Measurements from ENCODE around the gene CFAP45. TPM values are rescaled to one million over a fixed set of nuclear protein-coding genes. Genes with fewer than 3 reads are reported as not detected.

The CFAP45 gene
- total RNA-seq, 1 experiment from 2014 or later, result 0.40 TPM

DNA sequence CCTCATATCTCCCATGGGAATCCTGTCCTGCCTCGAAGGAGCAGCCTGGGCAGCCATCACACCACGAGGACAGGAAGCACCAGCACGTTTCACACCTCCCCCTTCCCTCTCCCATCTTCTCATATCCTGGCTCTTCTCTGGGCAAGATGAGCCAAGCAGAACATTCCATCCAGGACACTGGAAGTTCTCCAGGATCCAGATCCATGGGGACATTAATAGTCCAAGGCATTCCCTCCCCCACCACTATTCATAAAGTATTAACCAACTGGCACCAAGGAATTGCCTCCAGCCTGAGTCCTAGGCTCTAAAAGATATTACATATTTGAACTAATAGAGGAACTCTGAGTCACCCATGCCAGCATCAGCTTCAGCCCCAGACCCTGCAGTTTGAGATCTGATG lies 64.6 kb downstream of the CFAP45 start:
- ChIA-PET CTCF (interaction anchor here (1.2 to 7.1 kb wide), 5 partner anchors 11 to 172 kb away, joined by 4 to 54 read pairs (median 8); no protein-coding TSS in a partner anchor), POLR2A (no interaction called here)
- H3K27me3 Mint-ChIP-seq (ENCODE audit: insufficient read depth, unreplicated experiment), result no peaks in the 10 kb centered on the region
- TF ChIP-seq, protein P1, sequence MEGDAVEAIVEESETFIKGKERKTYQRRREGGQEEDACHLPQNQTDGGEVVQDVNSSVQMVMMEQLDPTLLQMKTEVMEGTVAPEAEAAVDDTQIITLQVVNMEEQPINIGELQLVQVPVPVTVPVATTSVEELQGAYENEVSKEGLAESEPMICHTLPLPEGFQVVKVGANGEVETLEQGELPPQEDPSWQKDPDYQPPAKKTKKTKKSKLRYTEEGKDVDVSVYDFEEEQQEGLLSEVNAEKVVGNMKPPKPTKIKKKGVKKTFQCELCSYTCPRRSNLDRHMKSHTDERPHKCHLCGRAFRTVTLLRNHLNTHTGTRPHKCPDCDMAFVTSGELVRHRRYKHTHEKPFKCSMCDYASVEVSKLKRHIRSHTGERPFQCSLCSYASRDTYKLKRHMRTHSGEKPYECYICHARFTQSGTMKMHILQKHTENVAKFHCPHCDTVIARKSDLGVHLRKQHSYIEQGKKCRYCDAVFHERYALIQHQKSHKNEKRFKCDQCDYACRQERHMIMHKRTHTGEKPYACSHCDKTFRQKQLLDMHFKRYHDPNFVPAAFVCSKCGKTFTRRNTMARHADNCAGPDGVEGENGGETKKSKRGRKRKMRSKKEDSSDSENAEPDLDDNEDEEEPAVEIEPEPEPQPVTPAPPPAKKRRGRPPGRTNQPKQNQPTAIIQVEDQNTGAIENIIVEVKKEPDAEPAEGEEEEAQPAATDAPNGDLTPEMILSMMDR (IDR thresholded peaks at IDR 0.05; ENCODE audit: unreplicated experiment), result no peak
- BruUV-seq (replicated peaks), result no TSS peak
- no peak overlapping the region for H3K4me3 Mint-ChIP-seq (ENCODE audit: unreplicated experiment)
- peaks cover 5% of the 10 kb centered on the region for H3K4me1 Mint-ChIP-seq (ENCODE audit: insufficient read depth, unreplicated experiment)
- H3K36me3 Mint-ChIP-seq (ENCODE audit: insufficient read depth, unreplicated experiment), result no peaks in the 10 kb centered on the region
- intact Hi-C loops (cut with micrococcal nuclease), result no loop called here
- no peaks in the 10 kb centered on the region for H3K9me3 Mint-ChIP-seq (ENCODE audit: unreplicated experiment)
- DNase-seq (ENCODE audit: unreplicated experiment), result no peak
- H3K27ac Mint-ChIP-seq (ENCODE audit: low read depth, unreplicated experiment), result no peak overlapping the region

DNA sequence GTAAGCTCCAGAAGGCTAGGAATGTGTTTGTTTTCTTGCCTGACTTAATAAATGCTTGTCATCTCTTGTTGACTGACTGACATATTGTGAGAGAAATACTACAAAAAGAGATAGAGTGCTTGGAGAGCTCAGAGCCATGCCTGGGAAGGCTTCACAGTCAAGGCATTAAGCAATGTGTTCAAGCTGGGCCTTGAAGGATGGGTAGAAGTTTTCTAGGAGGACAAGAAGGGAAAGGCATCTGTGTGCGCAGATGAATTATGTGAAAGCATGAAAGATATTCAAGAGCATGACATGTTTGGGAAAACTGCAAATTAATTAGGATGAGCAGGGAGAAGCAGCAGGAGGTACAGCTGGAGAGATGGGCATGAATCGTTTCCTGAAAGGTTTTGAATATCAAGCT lies 67.7 kb downstream of the CFAP45 start:
- CTCF ChIA-PET, result interaction anchor here (1.0 to 7.1 kb wide), 8 partner anchors 9 to 699 kb away, joined by 3 to 54 read pairs (median 4); no protein-coding TSS in a partner anchor
- TF ChIP-seq, protein P1 (IDR thresholded peaks at IDR 0.05; ENCODE audit: unreplicated experiment), result no peak
- H3K27me3 Mint-ChIP-seq (ENCODE audit: insufficient read depth, unreplicated experiment), result no peaks in the 10 kb centered on the region
- peaks cover 5% of the 10 kb centered on the region for H3K4me1 Mint-ChIP-seq (ENCODE audit: insufficient read depth, unreplicated experiment)
- H3K27ac Mint-ChIP-seq (ENCODE audit: low read depth, unreplicated experiment), result no peak overlapping the region
- POLR2A ChIA-PET, result interaction anchor here (0.7 to 1.6 kb wide), 4 partner anchors 9 to 51 kb away, joined by 3 to 4 read pairs (median 4); no protein-coding TSS in a partner anchor
- H3K36me3 Mint-ChIP-seq (ENCODE audit: insufficient read depth, unreplicated experiment), result no peaks in the 10 kb centered on the region
- H3K9me3 Mint-ChIP-seq (ENCODE audit: unreplicated experiment), result no peaks in the 10 kb centered on the region
- intact Hi-C loops (cut with micrococcal nuclease), result no loop called here
- no peak overlapping the region for H3K4me3 Mint-ChIP-seq (ENCODE audit: unreplicated experiment)
- BruUV-seq (replicated peaks), result no TSS peak
- no peak for DNase-seq (ENCODE audit: unreplicated experiment)

DNA sequence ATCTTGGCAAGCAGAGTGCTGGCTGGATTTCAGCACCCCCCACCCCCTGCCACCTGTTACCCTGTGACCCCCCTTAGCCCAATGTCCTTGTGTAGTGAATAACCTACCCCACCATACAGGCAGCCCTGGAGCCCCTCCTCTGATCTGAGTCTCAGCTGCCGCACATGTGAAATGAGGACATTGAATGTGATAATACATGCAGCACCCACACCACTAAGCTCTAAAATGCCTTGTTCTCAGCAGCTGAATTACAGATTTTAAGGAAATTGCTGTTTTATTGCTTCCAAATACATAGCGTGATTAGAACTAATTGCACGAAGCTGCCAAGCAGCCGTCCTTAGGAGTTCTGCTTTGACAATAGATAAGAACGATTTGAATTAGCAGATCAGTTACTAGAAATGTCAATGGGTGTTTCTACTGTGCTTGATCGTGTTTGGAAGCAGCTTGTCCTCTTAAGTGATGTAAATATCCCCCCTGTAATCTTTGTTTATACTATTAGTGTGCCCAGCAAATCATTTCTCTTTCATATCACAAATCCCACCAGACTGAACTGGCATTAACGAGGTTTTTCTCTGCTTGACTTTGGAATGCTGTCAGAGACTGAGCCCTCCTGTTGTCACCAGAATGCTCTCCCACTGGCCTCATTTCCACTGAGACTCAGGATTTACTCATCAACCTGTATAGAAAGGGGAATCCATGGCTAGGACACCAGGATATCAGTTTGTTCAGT lies 68.4 kb downstream of the CFAP45 start:
- Mint-ChIP-seq H3K36me3 (ENCODE audit: insufficient read depth, unreplicated experiment) (no peaks in the 10 kb centered on the region), H3K9me3 (ENCODE audit: unreplicated experiment) (no peaks in the 10 kb centered on the region)
- CTCF ChIA-PET, result interaction anchor here (0.7 to 7.1 kb wide), 6 partner anchors 8 to 698 kb away, joined by 3 to 54 read pairs (median 6); no protein-coding TSS in a partner anchor

DNA sequence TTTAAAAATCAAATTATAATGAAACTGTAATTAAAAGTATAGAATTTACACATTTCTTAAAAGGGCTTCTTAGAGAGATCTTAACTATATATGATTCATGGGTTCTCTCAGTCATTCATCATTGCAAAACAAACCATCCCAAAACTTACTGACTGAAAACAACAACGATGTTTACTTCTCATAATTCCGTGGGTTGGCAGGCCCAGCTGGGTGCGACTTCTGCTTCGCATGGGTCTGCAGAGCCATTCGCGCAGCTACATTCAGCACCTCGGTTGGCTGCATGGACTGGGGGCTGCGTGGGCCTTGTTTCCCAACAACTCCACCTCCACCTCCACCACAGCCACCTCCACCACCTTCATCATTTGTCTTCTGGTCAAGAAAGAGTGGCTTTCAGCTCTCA lies 69.2 kb downstream of the CFAP45 start:
- Mint-ChIP-seq H3K4me1 (ENCODE audit: insufficient read depth, unreplicated experiment) (peaks cover 5% of the 10 kb centered on the region), H3K4me3 (ENCODE audit: unreplicated experiment) (no peak overlapping the region), H3K9me3 (ENCODE audit: unreplicated experiment) (no peaks in the 10 kb centered on the region), H3K27me3 (ENCODE audit: insufficient read depth, unreplicated experiment) (no peaks in the 10 kb centered on the region), H3K36me3 (ENCODE audit: insufficient read depth, unreplicated experiment) (no peaks in the 10 kb centered on the region), H3K27ac (ENCODE audit: low read depth, unreplicated experiment) (no peak overlapping the region)
- intact Hi-C loops (cut with micrococcal nuclease), result no loop called here
- POLR2A ChIA-PET, result no interaction called here
- TF ChIP-seq, protein P1 (IDR thresholded peaks at IDR 0.05; ENCODE audit: unreplicated experiment), result no peak
- no peak for DNase-seq (ENCODE audit: unreplicated experiment)
- BruUV-seq (replicated peaks), result no TSS peak
- CTCF ChIA-PET, result interaction anchor here (0.7 to 7.1 kb wide), 4 partner anchors 32 to 633 kb away, joined by 3 to 54 read pairs (median 4); no protein-coding TSS in a partner anchor

More for the DNA sequence above, 68.4 kb downstream of the CFAP45 start:
- no peak for DNase-seq (ENCODE audit: unreplicated experiment)
- intact Hi-C loops (cut with micrococcal nuclease), result no loop called here
- POLR2A ChIA-PET, result interaction anchor here (1.1 to 1.6 kb wide), 2 partner anchors 14 to 19 kb away, joined by 3 to 4 read pairs; no protein-coding TSS in a partner anchor
- TF ChIP-seq, protein P1 (IDR thresholded peaks at IDR 0.05; ENCODE audit: unreplicated experiment), result no peak
- H3K4me1 Mint-ChIP-seq (ENCODE audit: insufficient read depth, unreplicated experiment), result peaks cover 2% of the 10 kb centered on the region
- BruUV-seq (replicated peaks), result no TSS peak
- H3K4me3 Mint-ChIP-seq (ENCODE audit: unreplicated experiment), result no peak overlapping the region
- H3K27me3 Mint-ChIP-seq (ENCODE audit: insufficient read depth, unreplicated experiment), result no peaks in the 10 kb centered on the region
- H3K27ac Mint-ChIP-seq (ENCODE audit: low read depth, unreplicated experiment), result no peak overlapping the region

Measured in MCF 10A (cell line).